Stimulated activated CD8-positive, alpha-beta memory T cell treated with anti-CD3 and anti-CD28 coated beads, Interleukin-7, amount 100 ng/mL, for 1 hour (primary cell): Measurements from ENCODE around the gene BBS9.
"Not testable (repeated sequence)": the region's sequence is repeated elsewhere in the genome, so short reads cannot be mapped to it uniquely, and the experiment has no call there.

Experiments used
- DNase-seq, 2 donors: peaks; one replicate each; pipeline ENCODE4 v3.0.0-alpha.2; 2020; ENCODE audit warnings: low read depth in 2 of 2

The BBS9 gene

GRCh38 chr7:33428415-33428814 lies 299.1 kb downstream of the BBS9 start:
- DNase-seq, result no peak

GRCh38 chr7:33431543-33431942 lies 302.2 kb downstream of the BBS9 start:
- DNase-seq, result no peak

GRCh38 chr7:33432821-33433220 lies 303.5 kb downstream of the BBS9 start:
- DNase-seq, result no peak

- DNase-seq, result no peak
These were observed 304.0 kb downstream of the BBS9 start for GRCh38 chr7:33433357-33433756.

GRCh38 chr7:33444511-33444910 lies 315.1 kb downstream of the BBS9 start:
- DNase-seq, result no peak

- no peak for DNase-seq
These were observed 317.2 kb downstream of the BBS9 start for GRCh38 chr7:33446551-33446950.

- DNase-seq, result no peak
These were observed 318.7 kb downstream of the BBS9 start for GRCh38 chr7:33448035-33448434.

GRCh38 chr7:33449847-33450246 lies 320.5 kb downstream of the BBS9 start:
- DNase-seq, result no peak

GRCh38 chr7:33452805-33453502 lies 323.6 kb downstream of the BBS9 start:
- DNase-seq, result no peak

- no peak for DNase-seq
These were observed 327.7 kb downstream of the BBS9 start for GRCh38 chr7:33457039-33457438.

- DNase-seq, result no peak
These were observed 329.2 kb downstream of the BBS9 start for GRCh38 chr7:33458581-33458980.

GRCh38 chr7:33459340-33459751 lies 330.0 kb downstream of the BBS9 start:
- no peak for DNase-seq

- no peak for DNase-seq
These were observed 333.8 kb downstream of the BBS9 start for GRCh38 chr7:33463131-33463530.

GRCh38 chr7:33466203-33466602 lies 336.8 kb downstream of the BBS9 start:
- DNase-seq, result no peak

- DNase-seq, result no peak
These were observed 342.4 kb downstream of the BBS9 start for GRCh38 chr7:33471636-33472242.

GRCh38 chr7:33472348-33473025 lies 343.1 kb downstream of the BBS9 start:
- DNase-seq, result no peak

GRCh38 chr7:33477719-33478480 lies 348.5 kb downstream of the BBS9 start:
- no peak for DNase-seq

- DNase-seq, result not testable (repeated sequence)
These were observed 355.1 kb downstream of the BBS9 start for GRCh38 chr7:33484476-33484875.

GRCh38 chr7:33485747-33486493 lies 356.6 kb downstream of the BBS9 start:
- no peak for DNase-seq

GRCh38 chr7:33486633-33487032 lies 357.3 kb downstream of the BBS9 start:
- DNase-seq, result no peak

- DNase-seq, result no peak
These were observed 358.8 kb downstream of the BBS9 start for GRCh38 chr7:33487998-33488682.
